Measurements from ENCODE around the gene GDF11. TPM values are rescaled to one million over a fixed set of nuclear protein-coding genes. Genes with fewer than 3 reads are reported as not detected.

GDF11 gene
- polyA plus RNA-seq, 2 of the 4 experiments (the other 2 are of a cell fraction), result 1.2 to 3.6 TPM

GRCh38 chr12:55744340-55745030, 1.6 kb downstream of the GDF11 start:
- no peak for DNase-seq (ENCODE audit: low read depth in 1 of 2, low spot score in 1 of 2)
- Histone ChIP-seq H3K4me1 (peaks cover 24% of the 10 kb centered on the region; the same call in 2 of the 3 replicates), H3K9me3 (no peaks in the 10 kb centered on the region), H3K27ac (no peak overlapping the region), H3K4me2 (peak overlapping the region; percentile 92; the same call in 2 of the 3 replicates), H3K4me3 (no peak overlapping the region)
- ChIA-PET POLR2A (interaction anchor here (0.7 to 1.2 kb wide), 2 partner anchors 73 to 85 kb away, joined by 4 read pairs; partner anchors contain the start of genes DNAJC14, ORMDL2 and SARNP), CTCF (interaction anchor here (0.5 to 3.6 kb wide), 9 partner anchors 9 to 1328 kb away, joined by 3 to 16 read pairs (median 4); partner anchors contain the start of gene CD63)
- 86% methylated on average over 11 of the region's 11 CpGs for WGBS (ENCODE audit: missing lambda C conversion rate)
- no peak for FAIRE-seq
- no peak for TF ChIP-seq CBX8 (IDR thresholded peaks at IDR 0.05)
- ATAC-seq, result no peak

GRCh38 chr12:55745361-55746173, 2.6 kb downstream of the GDF11 start:
- H3K4me3 ChIP-seq, result no peak overlapping the region
- FAIRE-seq, result no peak
- ChIA-PET POLR2A (no interaction called here), CTCF (interaction anchor here (1.4 to 14.4 kb wide), 4 partner anchors 8 to 284 kb away, joined by 3 to 137 read pairs (median 12); no protein-coding TSS in a partner anchor)
- DNase-seq (ENCODE audit: low read depth in 1 of 2, low spot score in 1 of 2), result no peak
- TF ChIP-seq JUN (IDR thresholded peaks at IDR 0.05) (no peak), MYC (IDR thresholded peaks at IDR 0.05; ENCODE audit: borderline replicate concordance, low read length) (no peak), POLR2AphosphoS2 (conservative IDR thresholded peaks at IDR 0.05; ENCODE audit: low read length) (no peak), ZFP36 (IDR thresholded peaks at IDR 0.05; ENCODE audit: borderline replicate concordance, partially characterized antibody) (no peak), CEBPB (IDR thresholded peaks at IDR 0.05) (no peak), FOSB (CRISPR knock-in tag; IDR thresholded peaks at IDR 0.05) (no peak), TFCP2L1 (CRISPR knock-in tag; IDR thresholded peaks at IDR 0.05) (no peak), HMGXB4 (CRISPR knock-in tag; IDR thresholded peaks at IDR 0.05; ENCODE audit: borderline replicate concordance) (no peak)
- ATAC-seq, result no peak
- H3K4me1 ChIP-seq, result peaks cover 24% of the 10 kb centered on the region; the same call in 2 of the 3 replicates
- no peak overlapping the region for H3K27ac ChIP-seq
- no peak overlapping the region for H3K4me2 ChIP-seq
- no peaks in the 10 kb centered on the region for H3K9me3 ChIP-seq
- 77% methylated on average over 12 of the region's 13 CpGs for WGBS (ENCODE audit: missing lambda C conversion rate)

- FAIRE-seq, result no peak
- no peak overlapping the region for H3K4me3 ChIP-seq
- H3K4me1 ChIP-seq, result peaks cover 24% of the 10 kb centered on the region; the same call in 2 of the 3 replicates
- H3K4me2 ChIP-seq, result no peak overlapping the region
- no peak for DNase-seq (ENCODE audit: low read depth in 1 of 2, low spot score in 1 of 2)
- ChIA-PET POLR2A (no interaction called here), CTCF (interaction anchor here (0.6 to 14.4 kb wide), 7 partner anchors 9 to 236 kb away, joined by 3 to 137 read pairs (median 3); partner anchors contain the start of genes ORMDL2 and SARNP)
- no peak for ATAC-seq
- H3K9me3 ChIP-seq, result no peaks in the 10 kb centered on the region
- no peak overlapping the region for H3K27ac ChIP-seq
- TF ChIP-seq MAZ (IDR thresholded peaks at IDR 0.05; ENCODE audit: borderline replicate concordance, low read depth, low read length) (no peak), USF2 (IDR thresholded peaks at IDR 0.05) (no peak), NFE2L2 (conservative IDR thresholded peaks at IDR 0.05; ENCODE audit: low read length) (no peak), CHD4 (IDR thresholded peaks at IDR 0.05; ENCODE audit: borderline replicate concordance) (no peak), RARB (CRISPR knock-in tag; IDR thresholded peaks at IDR 0.05) (no peak), PHF8 (IDR thresholded peaks at IDR 0.05; ENCODE audit: borderline replicate concordance, low read depth) (no peak), FOSB (CRISPR knock-in tag; IDR thresholded peaks at IDR 0.05) (no peak), MAX (IDR thresholded peaks at IDR 0.05) (no peak), RCOR1 (IDR thresholded peaks at IDR 0.05; ENCODE audit: low read depth, low read length) (no peak), EHF (CRISPR knock-in tag; IDR thresholded peaks at IDR 0.05) (no peak)
- 90% methylated on average over 3 of the region's 3 CpGs for WGBS (ENCODE audit: missing lambda C conversion rate)
Measured at GRCh38 chr12:55746174-55746912, 3.4 kb downstream of the GDF11 start.
